Mesenchymal stem cell (in vitro differentiated cells and primary cell): ENCODE data around the gene COL27A1.

Source experiments
- DNase-seq: peaks from one replicate; pipeline ENCODE4 v3.0.0-alpha.2; 2013
- H2AFZ ChIP-seq: one replicate; pipeline ENCODE4 v1.6.1; 2013; ENCODE audit warnings: low read depth, mild to moderate bottlenecking, control low read depth, inconsistent platforms, low read length, moderate library complexity
- H2AK5ac ChIP-seq: 2 replicates; pipeline ENCODE4 v1.6.1; 2013; ENCODE audit warnings: low read length, moderate library complexity, mild to moderate bottlenecking, inconsistent platforms; ENCODE audit not compliant: severe bottlenecking
- H2BK120ac ChIP-seq: one replicate; pipeline ENCODE4 v1.6.1; 2013; ENCODE audit warnings: low read depth, mild to moderate bottlenecking, inconsistent platforms, low read length, moderate library complexity
- H2BK12ac ChIP-seq, 2 experiments: one replicate each; pipeline ENCODE4 v1.6.1; 2013; ENCODE audit warnings: inconsistent platforms in 2 of 2, low read length in 2 of 2, mild to moderate bottlenecking in 2 of 2, moderate library complexity in 2 of 2, control low read depth in 1 of 2
- H2BK15ac ChIP-seq: one replicate; pipeline ENCODE4 v1.6.1; 2013; ENCODE audit warnings: mild to moderate bottlenecking, low read depth, inconsistent platforms; ENCODE audit not compliant: poor library complexity, severe bottlenecking
- H2BK5ac ChIP-seq: 2 replicates; pipeline ENCODE4 v1.6.1; 2013; ENCODE audit warnings: low read depth, mild to moderate bottlenecking, low read length, control low read depth, inconsistent platforms; ENCODE audit not compliant: poor library complexity, severe bottlenecking
- H3K14ac ChIP-seq, 2 experiments: one replicate each; pipeline ENCODE4 v1.6.1; 2013; ENCODE audit warnings: inconsistent platforms in 2 of 2, low read length in 2 of 2, control low read depth in 1 of 2, mild to moderate bottlenecking in 1 of 2, moderate library complexity in 1 of 2
- H3K18ac ChIP-seq, 2 experiments: one replicate each; pipeline ENCODE4 v1.6.1; 2013; ENCODE audit warnings: inconsistent platforms in 2 of 2, low read length in 2 of 2, control low read depth in 1 of 2, low read depth in 1 of 2, mild to moderate bottlenecking in 1 of 2
- H3K23ac ChIP-seq, 2 experiments: one replicate each; pipeline ENCODE4 v1.6.1; 2013; ENCODE audit warnings: inconsistent platforms in 2 of 2, low read length in 2 of 2, mild to moderate bottlenecking in 2 of 2, moderate library complexity in 2 of 2, control low read depth in 1 of 2
- H3K27ac ChIP-seq: 2 replicates; pipeline ENCODE4 v1.5.1; 2013; ENCODE audit warnings: mild to moderate bottlenecking, moderate library complexity, low read length, control low read depth, inconsistent platforms; ENCODE audit not compliant: poor library complexity, severe bottlenecking
- H3K27me3 ChIP-seq, 2 experiments: 2 replicates each; pipeline versions ENCODE4 v1.6.1 to v1.7.0; 2013; ENCODE audit warnings: low read length in 2 of 2, mild to moderate bottlenecking in 2 of 2, moderate library complexity in 2 of 2, control low read depth in 1 of 2, inconsistent platforms in 1 of 2; ENCODE audit not compliant: control insufficient read depth in 1 of 2, insufficient read depth in 1 of 2
- H3K36me3 ChIP-seq, 2 experiments: 2 replicates each; pipeline versions ENCODE4 v1.6.1 to v1.7.0; 2013; ENCODE audit warnings: low read length in 2 of 2, control low read depth in 1 of 2, inconsistent platforms in 1 of 2, low read depth in 1 of 2, mild to moderate bottlenecking in 1 of 2; ENCODE audit not compliant: insufficient read depth in 2 of 2, control insufficient read depth in 1 of 2
- H3K4ac ChIP-seq, 2 experiments: one replicate each; pipeline ENCODE4 v1.6.1; 2013; ENCODE audit warnings: inconsistent platforms in 2 of 2, low read length in 2 of 2, mild to moderate bottlenecking in 2 of 2, moderate library complexity in 2 of 2, control low read depth in 1 of 2, low read depth in 1 of 2
- H3K4me1 ChIP-seq: 2 replicates; pipeline ENCODE4 v1.6.1; 2013; ENCODE audit warnings: low read depth, low read length, control low read depth; ENCODE audit not compliant: control insufficient read depth, insufficient read depth
- H3K4me2 ChIP-seq: 2 replicates; pipeline ENCODE4 v1.6.1; 2013; ENCODE audit warnings: low read length, mild to moderate bottlenecking, inconsistent platforms; ENCODE audit not compliant: poor library complexity, severe bottlenecking
- H3K4me3 ChIP-seq, 2 experiments: 2 replicates each; pipeline versions ENCODE4 v1.5.1 to v1.7.0; 2013; ENCODE audit warnings: low read length in 2 of 2, mild to moderate bottlenecking in 2 of 2, control low read depth in 1 of 2, low read depth in 1 of 2; ENCODE audit not compliant: insufficient read depth in 1 of 2
- H3K79me1 ChIP-seq: replicated peaks from 2 replicates; pipeline ENCODE4 v1.6.1; 2013; ENCODE audit warnings: mild to moderate bottlenecking, control low read depth, low read length, inconsistent platforms; ENCODE audit not compliant: poor library complexity, severe bottlenecking
- H3K9ac ChIP-seq: 2 replicates; pipeline ENCODE4 v1.7.0; 2013; ENCODE audit warnings: mild to moderate bottlenecking, low read length, moderate library complexity
- H3K9me3 ChIP-seq: 2 replicates; pipeline ENCODE4 v1.7.0; 2013; ENCODE audit warnings: mild to moderate bottlenecking, low read length; ENCODE audit not compliant: control insufficient read depth
- H4K8ac ChIP-seq: one replicate; pipeline ENCODE4 v1.6.1; 2013; ENCODE audit warnings: inconsistent platforms, mild to moderate bottlenecking, low read length, moderate library complexity
- H4K91ac ChIP-seq: one replicate; pipeline ENCODE4 v1.6.1; 2013; ENCODE audit warnings: mild to moderate bottlenecking, low read length, inconsistent platforms
- WGBS: methylation state at CpG from one replicate; pipeline ENCODE4 v1.1.7; 2013; ENCODE audit warnings: mixed read lengths; 5-methylcytosine and 5-hydroxymethylcytosine counted together

The COL27A1 gene

DNA sequence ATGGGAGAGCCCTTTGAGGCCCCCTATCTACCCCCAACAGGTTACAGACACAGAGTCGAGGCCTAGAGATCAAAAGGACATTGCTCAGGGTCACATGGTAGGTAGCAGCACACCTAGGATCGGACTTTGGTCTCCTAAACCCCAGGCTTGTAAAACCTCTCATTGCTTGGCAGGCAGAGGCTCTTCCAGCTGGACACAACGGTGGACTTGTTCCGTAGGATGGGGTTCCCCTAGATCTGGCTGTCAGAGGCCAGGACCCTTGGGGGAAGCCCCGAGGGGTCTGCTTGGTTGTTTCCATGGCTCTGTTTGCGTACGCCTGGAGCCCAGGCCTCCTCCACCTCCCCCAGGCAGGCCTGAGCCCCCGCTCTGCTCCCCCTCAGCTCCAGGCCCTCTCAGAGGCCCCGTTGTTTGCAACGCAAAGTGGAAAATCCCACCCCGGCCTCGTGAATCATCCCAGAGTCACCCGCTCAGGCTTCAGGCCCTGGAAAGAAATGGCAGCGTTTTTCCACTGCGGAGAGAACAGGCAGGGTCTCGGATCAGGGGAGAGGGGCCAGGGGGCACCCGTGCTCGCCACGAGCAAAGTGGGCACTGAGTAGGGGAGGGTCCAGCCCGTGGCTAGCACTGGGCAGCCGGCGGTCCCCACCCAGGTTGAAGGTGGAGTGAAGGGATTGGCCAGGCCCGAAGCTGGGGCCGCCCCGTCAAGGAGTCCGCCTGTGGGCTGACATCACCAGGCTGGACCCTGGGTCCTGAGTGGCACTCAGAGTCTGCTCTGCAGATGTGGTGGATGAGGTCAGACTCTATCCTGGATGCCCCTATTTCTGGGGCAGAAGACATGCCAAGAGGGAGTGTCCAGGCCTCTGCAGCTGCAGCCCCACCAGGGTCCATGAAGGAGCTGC is 19.8 kb downstream of the COL27A1 start:
- no peak overlapping the region for H3K23ac ChIP-seq
- H4K91ac ChIP-seq: peak overlapping the region; percentile 95
- no peak overlapping the region for H3K4me2 ChIP-seq
- peak overlapping the region; percentile 65 to 80 for H3K14ac ChIP-seq
- H2BK12ac ChIP-seq: peak overlapping the region; percentile 59 to 90
- H2AK5ac ChIP-seq: peak overlapping the region; percentile 37
- peak overlapping the region; percentile 39 for H2BK5ac ChIP-seq
- H3K4ac ChIP-seq: peak overlapping the region; percentile 16 to 94
- H3K27me3 ChIP-seq: no peaks in the 10 kb centered on the region
- H3K79me1 ChIP-seq: peaks cover 33% of the 10 kb centered on the region
- peak overlapping the region; percentile 91 for H2BK120ac ChIP-seq
- peak overlapping the region; percentile 68 for H3K27ac ChIP-seq
- no peaks in the 10 kb centered on the region for H3K9me3 ChIP-seq
- H4K8ac ChIP-seq: peak overlapping the region; percentile 97
- peak overlapping the region; percentile 47 for H3K9ac ChIP-seq
- peak overlapping the region; percentile 79 for H2AFZ ChIP-seq
- no peak overlapping the region for H3K4me3 ChIP-seq
- peak overlapping the region; percentile 49 to 95 for H3K18ac ChIP-seq
- peaks cover 66% of the 10 kb centered on the region for H3K4me1 ChIP-seq
- H2BK15ac ChIP-seq: peak overlapping the region; percentile 84
- DNase-seq: peak; percentile 96
- WGBS: 26% methylated on average over 25 of the region's 26 CpGs
- H3K36me3 ChIP-seq: peaks cover 0 to 33% of the 10 kb centered on the region in 2 experiments

DNA sequence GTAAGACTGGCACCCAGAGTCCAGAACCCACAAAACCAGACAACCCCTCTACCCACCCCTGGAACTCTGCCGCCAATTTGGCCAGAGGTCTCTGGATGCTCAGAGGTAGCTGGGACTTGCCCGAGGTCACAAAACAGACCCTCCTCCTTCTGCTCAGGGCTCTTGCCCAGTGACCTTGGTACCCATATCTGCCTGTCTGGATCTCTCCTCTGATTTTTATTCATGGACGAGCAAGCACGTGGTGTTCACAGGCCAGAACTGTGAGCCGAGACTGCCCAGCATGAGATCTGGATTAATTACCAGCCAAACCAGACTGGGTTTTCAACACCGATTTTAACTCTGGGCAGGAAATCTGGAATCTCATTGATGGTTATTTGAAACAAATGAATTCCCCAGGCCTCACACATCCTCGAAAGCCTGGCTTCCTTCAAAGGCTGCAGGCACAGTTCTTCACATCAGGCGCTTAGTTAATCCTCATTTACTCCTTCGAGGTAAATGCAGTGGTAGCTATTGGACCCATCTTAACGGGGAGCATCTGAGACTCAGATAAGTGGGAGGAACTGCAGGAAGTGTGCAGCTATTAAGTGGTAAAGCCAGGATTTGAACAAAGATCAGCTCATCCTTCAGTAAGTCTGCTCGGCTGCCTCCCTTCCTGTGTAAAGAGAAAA is 21.4 kb downstream of the COL27A1 start:
- Histone ChIP-seq H3K27me3 (no peaks in the 10 kb centered on the region), H2AK5ac (peak overlapping the region; percentile 76), H2BK120ac (peak overlapping the region; percentile 91), H3K36me3 (peaks cover 0 to 25% of the 10 kb centered on the region in 2 experiments), H3K4me2 (no peak overlapping the region), H3K14ac (no peak overlapping the region), H3K79me1 (peaks cover 26% of the 10 kb centered on the region), H3K4ac (peak overlapping the region; percentile 52 to 83), H3K4me3 (no peak overlapping the region), H3K18ac (peak overlapping the region; percentile 49 to 55), H3K23ac (no peak overlapping the region), H2BK15ac (peak overlapping the region; percentile 29), H3K9ac (no peak overlapping the region), H3K9me3 (no peaks in the 10 kb centered on the region), H4K91ac (peak overlapping the region; percentile 73), H4K8ac (no peak overlapping the region), H2BK5ac (peak overlapping the region; percentile 24), H2AFZ (no peak overlapping the region), H3K4me1 (peaks cover 71% of the 10 kb centered on the region), H2BK12ac (peak overlapping the region; percentile 9 to 81), H3K27ac (peak overlapping the region; percentile 68)
- 45% methylated on average over 11 of the region's 11 CpGs for WGBS
- peak; percentile 46 for DNase-seq

DNA sequence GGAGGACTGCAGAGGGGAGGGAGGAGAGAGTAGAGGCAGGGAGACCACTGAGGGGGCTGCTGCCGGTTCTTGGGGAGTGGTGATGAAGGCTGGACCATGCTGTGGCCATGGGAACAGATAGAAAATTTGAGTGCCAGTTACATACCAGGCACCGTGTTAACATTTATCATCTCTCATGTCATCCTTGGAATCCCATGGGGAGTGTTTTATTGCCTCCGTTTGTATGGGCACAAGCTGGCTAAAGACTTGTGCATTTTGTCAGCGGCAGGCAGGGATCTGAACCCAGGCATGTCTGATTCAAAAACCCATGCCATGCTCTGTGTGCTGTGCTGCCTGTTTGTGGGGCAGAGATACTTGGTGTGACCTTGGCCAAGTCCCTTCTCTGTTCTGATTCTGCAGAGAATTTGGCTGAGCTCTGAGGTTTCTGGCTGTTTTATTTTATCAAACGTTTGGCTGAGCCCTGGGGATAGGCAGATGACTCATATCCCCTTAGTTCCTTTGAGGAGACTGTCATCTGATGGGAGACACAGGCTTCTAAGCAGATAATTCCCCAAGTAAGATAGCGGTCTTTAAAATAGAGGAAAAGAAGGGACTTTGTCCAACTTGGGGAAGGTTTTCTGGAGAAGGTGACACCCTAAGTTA is 22.2 kb downstream of the COL27A1 start:
- Histone ChIP-seq H3K4me2 (no peak overlapping the region), H2BK5ac (no peak overlapping the region), H3K27me3 (no peaks in the 10 kb centered on the region), H3K9ac (peak overlapping the region; percentile 31), H2BK12ac (peak overlapping the region; percentile 19 to 93), H3K79me1 (peaks cover 28% of the 10 kb centered on the region), H2AK5ac (peak overlapping the region; percentile 76), H2BK15ac (peak overlapping the region; percentile 60), H3K4me3 (no peak overlapping the region), H3K27ac (peak overlapping the region; percentile 68), H3K4ac (peak overlapping the region; percentile 35 to 84), H4K91ac (peak overlapping the region; percentile 59), H2AFZ (no peak overlapping the region), H4K8ac (peak overlapping the region; percentile 56), H3K23ac (peak overlapping the region in 1 of 2 experiments; percentile 27), H3K14ac (no peak overlapping the region), H3K9me3 (no peaks in the 10 kb centered on the region), H3K4me1 (peaks cover 75% of the 10 kb centered on the region), H2BK120ac (peak overlapping the region; percentile 69), H3K36me3 (peaks cover 0 to 25% of the 10 kb centered on the region in 2 experiments), H3K18ac (peak overlapping the region; percentile 25 to 64)
- peak; percentile 86 for DNase-seq
- WGBS: 15% methylated on average over 4 of the region's 6 CpGs
